Measurements from ENCODE around the gene WDR20. TPM values are rescaled to one million over a fixed set of nuclear protein-coding genes. Genes with fewer than 3 reads are reported as not detected.

Gene WDR20
- total and polyA plus RNA-seq, 2 experiments from 2014 or later, result 15.3 to 24.0 TPM

DNA sequence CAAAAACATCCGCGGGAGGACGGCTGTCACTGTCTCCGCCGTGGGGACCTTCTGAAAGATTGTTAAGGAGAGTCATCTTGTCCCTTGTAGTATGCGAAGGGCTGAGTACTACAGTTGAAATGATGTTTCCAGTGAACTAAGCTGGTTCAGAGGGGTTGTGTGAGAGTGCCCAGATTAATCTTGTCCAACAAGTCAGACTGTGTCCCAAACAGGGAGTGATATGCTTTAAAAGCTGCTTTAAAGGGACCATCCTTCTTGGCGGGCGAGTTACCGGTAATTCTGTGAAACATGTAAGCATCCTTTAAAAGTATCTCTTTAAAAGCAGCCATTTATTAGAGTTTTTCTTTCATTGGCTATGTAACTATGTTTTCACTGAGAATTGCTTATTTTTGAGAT is 1.1 kb downstream of the WDR20 start:
- no peak for DNase-seq (ENCODE audit: low spot score)
- Histone ChIP-seq H3K9me3 (ENCODE audit: low read depth) (no peaks in the 10 kb centered on the region), H3K27ac (peak overlapping the region; percentile 80), H3K36me3 (replicated peaks; ENCODE audit: insufficient read depth, low read depth) (no peaks in the 10 kb centered on the region), H3K9me2 (replicated peaks; ENCODE audit: insufficient read depth) (no peaks in the 10 kb centered on the region), H3K4me3 (peak overlapping the region; percentile 55), H3K27me3 (no peaks in the 10 kb centered on the region), H3K4me2 (peak overlapping the region; percentile 80), H2AFZ (peak overlapping the region; percentile 50), H4K20me1 (ENCODE audit: insufficient read depth, poor library complexity, severe bottlenecking) (peaks cover 21% of the 10 kb centered on the region), H3K4me1 (ENCODE audit: insufficient read depth) (peaks cover 5% of the 10 kb centered on the region), H3K79me2 (peaks cover 64% of the 10 kb centered on the region)
- no peak for TF ChIP-seq EZH2 (IDR thresholded peaks at IDR 0.05; ENCODE audit: borderline replicate concordance)
- TF ChIP-seq, protein P1, sequence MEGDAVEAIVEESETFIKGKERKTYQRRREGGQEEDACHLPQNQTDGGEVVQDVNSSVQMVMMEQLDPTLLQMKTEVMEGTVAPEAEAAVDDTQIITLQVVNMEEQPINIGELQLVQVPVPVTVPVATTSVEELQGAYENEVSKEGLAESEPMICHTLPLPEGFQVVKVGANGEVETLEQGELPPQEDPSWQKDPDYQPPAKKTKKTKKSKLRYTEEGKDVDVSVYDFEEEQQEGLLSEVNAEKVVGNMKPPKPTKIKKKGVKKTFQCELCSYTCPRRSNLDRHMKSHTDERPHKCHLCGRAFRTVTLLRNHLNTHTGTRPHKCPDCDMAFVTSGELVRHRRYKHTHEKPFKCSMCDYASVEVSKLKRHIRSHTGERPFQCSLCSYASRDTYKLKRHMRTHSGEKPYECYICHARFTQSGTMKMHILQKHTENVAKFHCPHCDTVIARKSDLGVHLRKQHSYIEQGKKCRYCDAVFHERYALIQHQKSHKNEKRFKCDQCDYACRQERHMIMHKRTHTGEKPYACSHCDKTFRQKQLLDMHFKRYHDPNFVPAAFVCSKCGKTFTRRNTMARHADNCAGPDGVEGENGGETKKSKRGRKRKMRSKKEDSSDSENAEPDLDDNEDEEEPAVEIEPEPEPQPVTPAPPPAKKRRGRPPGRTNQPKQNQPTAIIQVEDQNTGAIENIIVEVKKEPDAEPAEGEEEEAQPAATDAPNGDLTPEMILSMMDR (IDR thresholded peaks at IDR 0.05; ENCODE audit: poor library complexity), result no peak
- no peak for TF ChIP-seq EZH2phosphoT487 (IDR thresholded peaks at IDR 0.05; ENCODE audit: low read depth, severe bottlenecking, unreplicated experiment)
- 2% methylated on average over 9 of the region's 9 CpGs for WGBS (ENCODE audit: low lambda C conversion rate, missing lambda C conversion rate)

- Histone ChIP-seq H3K9me2 (replicated peaks; ENCODE audit: insufficient read depth) (no peaks in the 10 kb centered on the region), H3K4me1 (ENCODE audit: insufficient read depth) (peaks cover 5% of the 10 kb centered on the region), H3K27me3 (no peaks in the 10 kb centered on the region), H3K4me2 (peak overlapping the region; percentile 80), H3K9me3 (ENCODE audit: low read depth) (no peaks in the 10 kb centered on the region), H3K36me3 (replicated peaks; ENCODE audit: insufficient read depth, low read depth) (no peaks in the 10 kb centered on the region), H3K4me3 (no peak overlapping the region), H3K27ac (no peak overlapping the region), H3K79me2 (peaks cover 75% of the 10 kb centered on the region), H4K20me1 (ENCODE audit: insufficient read depth, poor library complexity, severe bottlenecking) (peaks cover 29% of the 10 kb centered on the region), H2AFZ (no peak overlapping the region)
- TF ChIP-seq, protein P1 (IDR thresholded peaks at IDR 0.05; ENCODE audit: poor library complexity), result no peak
- TF ChIP-seq EZH2phosphoT487 (IDR thresholded peaks at IDR 0.05; ENCODE audit: low read depth, severe bottlenecking, unreplicated experiment) (no peak), EZH2 (IDR thresholded peaks at IDR 0.05; ENCODE audit: borderline replicate concordance) (no peak)
- 63% methylated on average over 4 of the region's 4 CpGs for WGBS (ENCODE audit: low lambda C conversion rate, missing lambda C conversion rate)
- no peak for DNase-seq (ENCODE audit: low spot score)
These were observed 2.1 kb downstream of the WDR20 start for GRCh38 chr14:102141797-102142196.

DNA sequence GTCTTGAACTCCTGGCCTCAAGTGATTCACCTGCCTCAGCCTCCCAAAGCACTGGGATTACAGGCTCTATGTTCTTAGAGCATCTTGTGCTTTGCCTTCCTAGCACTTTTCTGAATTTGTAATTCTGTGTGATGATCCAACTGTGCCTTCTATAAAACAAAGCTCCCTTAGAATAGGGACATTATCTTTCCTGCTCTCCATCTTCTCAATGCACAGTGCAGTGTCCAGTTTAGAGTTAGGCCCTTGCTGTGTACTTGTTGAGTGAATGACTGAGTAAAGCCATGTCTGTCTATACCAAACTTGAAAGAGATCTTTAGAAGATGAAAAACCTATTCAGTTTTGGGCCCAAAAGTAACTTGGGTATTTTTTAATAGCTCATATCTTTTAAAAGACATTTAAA is 5.2 kb downstream of the WDR20 start:
- no peaks in the 10 kb centered on the region for H3K27me3 ChIP-seq
- H3K4me1 ChIP-seq (ENCODE audit: insufficient read depth), result peaks cover 5% of the 10 kb centered on the region
- TF ChIP-seq, protein P1 (IDR thresholded peaks at IDR 0.05; ENCODE audit: poor library complexity), result no peak
- no peak overlapping the region for H3K4me3 ChIP-seq
- H3K36me3 ChIP-seq (replicated peaks; ENCODE audit: insufficient read depth, low read depth), result no peaks in the 10 kb centered on the region
- no peaks in the 10 kb centered on the region for H3K9me3 ChIP-seq (ENCODE audit: low read depth)
- H3K4me2 ChIP-seq, result no peak overlapping the region
- H4K20me1 ChIP-seq (ENCODE audit: insufficient read depth, poor library complexity, severe bottlenecking), result peaks cover 51% of the 10 kb centered on the region
- DNase-seq (ENCODE audit: low spot score), result no peak
- H3K27ac ChIP-seq, result no peak overlapping the region
- peaks cover 100% of the 10 kb centered on the region for H3K79me2 ChIP-seq
- H2AFZ ChIP-seq, result no peak overlapping the region
- no peaks in the 10 kb centered on the region for H3K9me2 ChIP-seq (replicated peaks; ENCODE audit: insufficient read depth)

DNA sequence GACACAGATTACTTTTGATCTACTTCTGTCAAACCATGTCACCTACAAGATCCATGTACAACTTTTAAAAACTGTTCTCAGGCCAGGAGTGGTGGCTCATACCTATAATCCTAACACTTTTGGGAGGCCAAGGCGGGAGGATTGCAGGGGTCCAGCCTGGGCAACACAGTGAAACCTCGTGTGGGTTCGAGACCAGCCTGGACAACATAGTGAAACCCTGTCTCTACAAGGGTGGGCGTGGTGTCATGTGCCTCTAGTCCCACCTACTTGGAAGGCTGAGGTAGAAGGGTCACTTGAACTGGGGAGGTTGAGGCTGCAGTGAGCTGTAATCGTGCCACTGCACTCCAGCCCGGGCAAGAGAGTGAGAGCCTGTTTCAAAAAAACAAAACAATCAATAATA is 5.7 kb downstream of the WDR20 start:
- Histone ChIP-seq H3K79me2 (peaks cover 100% of the 10 kb centered on the region), H3K4me1 (ENCODE audit: insufficient read depth) (peaks cover 5% of the 10 kb centered on the region)
- WGBS (ENCODE audit: low lambda C conversion rate, missing lambda C conversion rate), result 97% methylated on average over 6 of the region's 6 CpGs

More for the DNA sequence above, 5.7 kb downstream of the WDR20 start:
- H3K4me3 ChIP-seq, result no peak overlapping the region
- peaks cover 56% of the 10 kb centered on the region for H4K20me1 ChIP-seq (ENCODE audit: insufficient read depth, poor library complexity, severe bottlenecking)
- H3K4me2 ChIP-seq, result no peak overlapping the region
- H3K27me3 ChIP-seq, result no peaks in the 10 kb centered on the region
- no peaks in the 10 kb centered on the region for H3K36me3 ChIP-seq (replicated peaks; ENCODE audit: insufficient read depth, low read depth)
- H3K9me2 ChIP-seq (replicated peaks; ENCODE audit: insufficient read depth), result no peaks in the 10 kb centered on the region
- H3K27ac ChIP-seq, result no peak overlapping the region
- TF ChIP-seq EZH2 (IDR thresholded peaks at IDR 0.05; ENCODE audit: borderline replicate concordance) (no peak), EZH2phosphoT487 (IDR thresholded peaks at IDR 0.05; ENCODE audit: low read depth, severe bottlenecking, unreplicated experiment) (no peak)
- TF ChIP-seq, protein P1 (IDR thresholded peaks at IDR 0.05; ENCODE audit: poor library complexity), result no peak
- DNase-seq (ENCODE audit: low spot score), result no peak
- H2AFZ ChIP-seq, result no peak overlapping the region
- H3K9me3 ChIP-seq (ENCODE audit: low read depth), result no peaks in the 10 kb centered on the region

Data from hepatocyte (in vitro differentiated cells).